Sigmoid colon (tissue), 7 donors: ENCODE results near the gene ATP6V0D1. TPM values are rescaled to one million over a fixed set of nuclear protein-coding genes. Genes with fewer than 3 reads are reported as not detected.

Experiments
- DNase-seq: peaks from one replicate; pipeline ENCODE4 v3.0.0-alpha.2; 2019
- H3K27ac ChIP-seq, 4 donors: fragments of 200-600 bp; sonication (generic); one replicate each; pipeline ENCODE4 v1.5.1; 2016 to 2019; ENCODE audit warnings: mild to moderate bottlenecking in 1 of 4
- H3K27me3 ChIP-seq, 3 donors: fragments of 200-600 bp; sonication (generic); one replicate each; pipeline ENCODE4 v1.5.1; 2019; ENCODE audit warnings: mild to moderate bottlenecking in 1 of 3
- H3K36me3 ChIP-seq, 4 donors: fragments of 200-600 bp; sonication (generic); one replicate each; pipeline ENCODE4 v1.5.1; 2016 to 2019
- H3K4me1 ChIP-seq, 4 donors: fragments of 200-600 bp; sonication (generic); one replicate each; pipeline ENCODE4 v1.5.1; 2017 to 2019
- H3K4me3 ChIP-seq, 4 donors: fragments of 200-600 bp; sonication (generic); one replicate each; pipeline ENCODE4 v1.5.1; 2017 to 2019; ENCODE audit warnings: mild to moderate bottlenecking in 2 of 4, moderate library complexity in 1 of 4
- H3K9me3 ChIP-seq, 4 donors: fragments of 200-600 bp in 3 of 4; sonication (generic) in 3 of 4; one replicate each; pipeline versions ENCODE4 v1.5.1 to v1.6.1; 2013 to 2019
- CTCF ChIP-seq, 4 experiments: fragments of 450-650 bp in 3 of 4; fragments of 200-600 bp in 1 of 4; IDR thresholded peaks; one replicate each; pipeline ENCODE4 v1.5.1; 2016 to 2019; ENCODE audit warnings: antibody characterized with exemption in 4 of 4, mild to moderate bottlenecking in 3 of 4, moderate library complexity in 2 of 4
- EP300 ChIP-seq, 4 donors: sonication (generic); formaldehyde crosslinking; IDR thresholded peaks; one replicate each; pipeline ENCODE4 v1.6.1; 2017; ENCODE audit warnings: antibody characterized with exemption in 4 of 4
- POLR2A ChIP-seq, 2 donors: fragments of 450-650 bp; IDR thresholded peaks; one replicate each; pipeline ENCODE4 v1.6.1; 2016; ENCODE audit warnings: antibody characterized with exemption in 2 of 2, mild to moderate bottlenecking in 2 of 2, moderate library complexity in 2 of 2
- POLR2AphosphoS5 ChIP-seq, 4 donors: sonication (generic); formaldehyde crosslinking; IDR thresholded peaks; one replicate each; pipeline ENCODE4 v1.6.1; 2017; ENCODE audit warnings: antibody characterized with exemption in 4 of 4
- WGBS, 2 donors: extraction: QIAGEN DNeasy Blood & Tissue Kit; methylation state at CpG; one replicate each; pipeline ENCODE4 v1.1.7; 2013; 5-methylcytosine and 5-hydroxymethylcytosine counted together
- intact Hi-C: fragments of 100-400 bp; cut with DNase I; formaldehyde crosslinking; loops from one replicate; pipeline ENCODE4 v1.15.1; 2023
- polyA plus RNA-seq, 3 donors: library from polyadenylated mRNA; stranded (reverse); fragments of 200-250 nt; gene quantifications; one replicate each; pipeline ENCODE4 v1.2.3, GENCODE V29; 2013
- total RNA-seq, 4 donors: library from RNA; depleted of rRNA; stranded (reverse); fragments of >200 nt; gene quantifications; one replicate each; pipeline ENCODE4 v1.1.0, GENCODE V29; 2016
- donor health status: healthy with polysubstance abuse.
- donor health status: Bipolar disorder and iron deficiency.
- donor health status: healthy.

Gene ATP6V0D1
- total and polyA plus RNA-seq, 7 donors = 70.3 to 287 (median 112) TPM

DNA sequence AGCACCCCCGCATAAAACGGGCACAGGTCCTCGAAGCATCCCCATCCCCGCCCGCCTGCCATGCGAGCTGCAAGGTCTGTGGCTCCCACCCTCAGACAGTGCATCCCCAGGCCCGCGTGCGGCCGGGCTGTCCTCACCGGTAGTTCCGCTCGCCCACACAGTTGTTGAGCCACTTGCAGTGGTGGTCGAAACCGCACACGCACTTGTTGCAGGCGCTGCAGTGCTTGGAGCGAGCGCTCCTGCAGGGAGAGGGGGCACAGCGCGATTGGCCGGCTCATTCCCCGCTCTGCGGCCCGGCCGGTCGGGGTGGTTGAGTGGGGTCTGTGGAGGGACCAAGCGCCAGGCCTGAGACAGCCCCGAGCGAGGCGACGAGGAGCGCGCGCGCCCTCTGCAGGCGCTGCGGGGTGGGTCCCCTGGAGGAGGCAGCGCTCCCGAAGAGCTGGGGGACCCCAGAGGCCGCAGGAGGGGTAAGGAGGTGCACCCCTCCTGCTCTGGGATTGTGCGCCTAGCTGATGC is 81.7 kb downstream of the ATP6V0D1 start:
- Histone ChIP-seq H3K27me3 (peaks cover 0 to 28% (median 7%) of the 10 kb centered on the region in 3 donors), H3K4me3 (peak overlapping the region in 1 of 4 donors; percentile 22), H3K27ac (no peak overlapping the region), H3K36me3 (no peaks in the 10 kb centered on the region), H3K9me3 (no peaks in the 10 kb centered on the region), H3K4me1 (peaks cover 0 to 47% (median 36%) of the 10 kb centered on the region in 4 donors)
- DNase-seq = no peak
- intact Hi-C loops = loop anchor here (5.0 kb wide), 2 partner anchors 122 to 152 kb away; partner anchors contain the start of genes FHOD1, PLEKHG4 and SLC9A5
- WGBS, 2 donors = 37% methylated on average over 42 of the region's 42 CpGs
- TF ChIP-seq CTCF (IDR thresholded peaks at IDR 0.05) (peak; percentile 33 to 77 (median 52)), POLR2AphosphoS5 (IDR thresholded peaks at IDR 0.05) (no peak)

DNA sequence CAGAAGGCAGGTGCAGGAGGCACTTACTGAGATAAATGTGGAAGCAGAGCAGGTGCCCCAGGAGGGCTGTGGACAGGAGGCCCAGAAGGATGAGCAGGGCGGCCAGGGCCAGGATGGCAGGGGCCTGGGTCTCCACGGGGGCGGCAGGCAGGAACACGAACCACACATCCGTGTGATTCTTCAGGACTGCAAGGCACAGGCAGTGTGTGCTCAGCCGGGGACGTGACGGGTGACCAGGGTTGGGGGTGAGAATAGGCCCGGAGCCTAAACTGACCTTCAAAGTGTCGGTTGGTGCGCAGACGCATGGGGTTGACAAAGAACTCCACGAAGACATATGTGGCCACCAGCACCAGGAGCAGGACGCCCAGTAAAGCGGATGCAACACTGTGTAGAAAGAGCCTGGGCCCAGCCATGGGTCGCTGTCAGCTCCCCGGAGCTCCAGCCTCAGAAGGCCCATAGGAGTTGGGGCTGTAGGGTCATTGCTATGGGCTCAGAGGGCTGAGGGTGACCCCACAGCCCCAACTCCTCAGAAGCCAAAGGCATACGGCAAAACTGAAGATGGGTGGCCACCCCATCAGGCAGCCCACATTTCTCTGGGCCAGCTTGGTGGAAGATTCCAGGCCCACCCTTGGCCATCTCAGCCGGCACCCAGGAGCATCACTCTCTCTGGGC is 82.3 kb downstream of the ATP6V0D1 start:
- Histone ChIP-seq H3K9me3 (no peaks in the 10 kb centered on the region), H3K4me1 (peaks cover 0 to 53% (median 42%) of the 10 kb centered on the region in 4 donors), H3K27ac (no peak overlapping the region), H3K4me3 (no peak overlapping the region), H3K36me3 (no peaks in the 10 kb centered on the region), H3K27me3 (peaks cover 0 to 34% (median 12%) of the 10 kb centered on the region in 3 donors)
- 94% methylated on average over 19 of the region's 19 CpGs for WGBS, 2 donors
- intact Hi-C loops = loop anchor here (5.0 kb wide), 2 partner anchors 121 to 151 kb away; partner anchors contain the start of genes FHOD1, PLEKHG4 and SLC9A5
- no peak for TF ChIP-seq CTCF (IDR thresholded peaks at IDR 0.05)
- no peak for TF ChIP-seq POLR2AphosphoS5 (IDR thresholded peaks at IDR 0.05)
- no peak for DNase-seq

- Histone ChIP-seq H3K27ac (peak overlapping the region in 1 of 4 donors; percentile 70), H3K36me3 (no peaks in the 10 kb centered on the region), H3K4me1 (peaks cover 0 to 59% (median 49%) of the 10 kb centered on the region in 4 donors), H3K9me3 (no peaks in the 10 kb centered on the region), H3K27me3 (peaks cover 0 to 41% (median 15%) of the 10 kb centered on the region in 3 donors), H3K4me3 (no peak overlapping the region)
- no peak for DNase-seq
- TF ChIP-seq POLR2A (IDR thresholded peaks at IDR 0.05) = no peak
- TF ChIP-seq POLR2AphosphoS5 (IDR thresholded peaks at IDR 0.05) = no peak
- no peak for TF ChIP-seq EP300 (IDR thresholded peaks at IDR 0.05)
- TF ChIP-seq CTCF (IDR thresholded peaks at IDR 0.05) = no peak
- WGBS, 2 donors = 89 to 90% methylated on average over 22 of the region's 22 CpGs
- intact Hi-C loops = loop anchor here (5.0 kb wide), 2 partner anchors 121 to 151 kb away; partner anchors contain the start of genes FHOD1, PLEKHG4 and SLC9A5
Observed at GRCh38 chr16:67397812-67398545, 83.0 kb downstream of the ATP6V0D1 start.

GRCh38 chr16:67397036-67397801 is 83.7 kb downstream of the ATP6V0D1 start:
- H3K27ac ChIP-seq = peak overlapping the region in 3 of 4 donors; percentile 42 to 70 (median 57)
- no peak for DNase-seq
- H3K4me1 ChIP-seq = peaks cover 0 to 67% (median 54%) of the 10 kb centered on the region in 4 donors

More at GRCh38 chr16:67397036-67397801, 83.7 kb downstream of the ATP6V0D1 start:
- H3K4me3 ChIP-seq = no peak overlapping the region
- 82 to 84% methylated on average over 15 of the region's 15 CpGs for WGBS, 2 donors
- H3K36me3 ChIP-seq = no peaks in the 10 kb centered on the region
- no peaks in the 10 kb centered on the region for H3K9me3 ChIP-seq
- intact Hi-C loops = loop anchor here (5.0 kb wide), 2 partner anchors 120 to 150 kb away; partner anchors contain the start of genes FHOD1, PLEKHG4 and SLC9A5
- TF ChIP-seq EP300 (IDR thresholded peaks at IDR 0.05) (no peak), CTCF (IDR thresholded peaks at IDR 0.05) (no peak), POLR2A (IDR thresholded peaks at IDR 0.05) (no peak), POLR2AphosphoS5 (IDR thresholded peaks at IDR 0.05) (no peak)
- H3K27me3 ChIP-seq = peaks cover 0 to 49% (median 16%) of the 10 kb centered on the region in 3 donors
